Activated CD4-positive, alpha-beta T cell treated with anti-CD3 and anti-CD28 coated beads for 24 hours (primary cell): ENCODE results near the gene ZNF778.
"Not testable (repeated sequence)": the region's sequence is repeated elsewhere in the genome, so short reads cannot be mapped to it uniquely, and the experiment has no call there.

Source experiments
- DNase-seq, 2 donors: peaks; one replicate each; pipeline ENCODE4 v3.0.0-alpha.2; 2020; ENCODE audit warnings: low read depth in 2 of 2

Gene ZNF778

DNA sequence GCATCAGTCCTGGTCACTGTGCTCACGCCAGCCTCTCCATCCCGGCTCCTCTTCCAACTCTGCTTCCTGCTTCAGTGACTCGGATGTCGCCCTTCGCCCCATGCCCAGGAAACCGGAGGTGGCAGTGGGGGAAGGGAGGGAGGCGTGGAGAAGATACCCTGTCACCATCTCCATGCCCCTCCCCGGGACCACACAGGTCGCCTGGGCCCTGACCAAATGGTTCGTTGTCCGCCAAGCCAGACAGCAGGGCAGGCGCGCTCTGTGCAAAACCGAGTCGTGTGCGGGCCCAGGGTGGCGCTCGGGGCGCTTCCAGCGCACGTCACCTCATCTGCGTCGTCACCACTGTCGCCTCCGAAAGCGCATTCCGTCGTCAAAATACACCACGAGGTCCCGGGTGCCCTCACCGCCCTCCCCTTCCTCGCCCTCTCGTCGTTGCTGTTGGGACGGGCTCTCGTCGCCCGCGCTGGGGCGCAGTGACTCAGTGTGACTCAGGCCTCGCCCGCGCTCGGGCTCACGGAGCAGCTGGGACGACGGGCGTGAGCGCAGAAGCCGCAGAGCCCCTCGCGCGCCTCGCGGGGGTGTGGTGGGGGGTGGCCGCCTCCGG, 39.2 kb downstream of the ZNF778 start:
- peak; percentile 63 to 65 for DNase-seq

GRCh38 chr16:89257281-89257731, 39.8 kb downstream of the ZNF778 start:
- DNase-seq = no peak

- DNase-seq = no peak
These were observed 40.4 kb downstream of the ZNF778 start for GRCh38 chr16:89257757-89258465.

DNA sequence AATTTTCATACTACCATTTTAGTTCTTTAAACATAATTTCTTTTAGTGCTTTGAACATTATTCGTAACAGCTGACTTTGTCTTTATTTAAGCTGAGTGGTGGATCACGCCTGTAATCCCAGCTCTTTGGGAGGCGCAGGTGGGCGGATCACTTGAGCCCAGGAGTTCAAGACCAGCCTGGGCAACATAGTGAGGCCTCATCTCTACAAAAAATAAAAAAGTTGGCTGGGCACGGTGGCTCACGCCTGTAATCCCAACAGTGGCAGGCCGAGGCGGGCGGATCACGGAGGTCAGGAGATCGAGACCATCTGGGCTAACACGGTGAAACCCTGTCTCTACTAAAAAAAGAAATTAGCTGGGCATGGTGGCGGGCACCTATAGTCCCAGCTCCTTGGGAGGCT, 42.4 kb downstream of the ZNF778 start:
- not testable (repeated sequence) for DNase-seq

DNA sequence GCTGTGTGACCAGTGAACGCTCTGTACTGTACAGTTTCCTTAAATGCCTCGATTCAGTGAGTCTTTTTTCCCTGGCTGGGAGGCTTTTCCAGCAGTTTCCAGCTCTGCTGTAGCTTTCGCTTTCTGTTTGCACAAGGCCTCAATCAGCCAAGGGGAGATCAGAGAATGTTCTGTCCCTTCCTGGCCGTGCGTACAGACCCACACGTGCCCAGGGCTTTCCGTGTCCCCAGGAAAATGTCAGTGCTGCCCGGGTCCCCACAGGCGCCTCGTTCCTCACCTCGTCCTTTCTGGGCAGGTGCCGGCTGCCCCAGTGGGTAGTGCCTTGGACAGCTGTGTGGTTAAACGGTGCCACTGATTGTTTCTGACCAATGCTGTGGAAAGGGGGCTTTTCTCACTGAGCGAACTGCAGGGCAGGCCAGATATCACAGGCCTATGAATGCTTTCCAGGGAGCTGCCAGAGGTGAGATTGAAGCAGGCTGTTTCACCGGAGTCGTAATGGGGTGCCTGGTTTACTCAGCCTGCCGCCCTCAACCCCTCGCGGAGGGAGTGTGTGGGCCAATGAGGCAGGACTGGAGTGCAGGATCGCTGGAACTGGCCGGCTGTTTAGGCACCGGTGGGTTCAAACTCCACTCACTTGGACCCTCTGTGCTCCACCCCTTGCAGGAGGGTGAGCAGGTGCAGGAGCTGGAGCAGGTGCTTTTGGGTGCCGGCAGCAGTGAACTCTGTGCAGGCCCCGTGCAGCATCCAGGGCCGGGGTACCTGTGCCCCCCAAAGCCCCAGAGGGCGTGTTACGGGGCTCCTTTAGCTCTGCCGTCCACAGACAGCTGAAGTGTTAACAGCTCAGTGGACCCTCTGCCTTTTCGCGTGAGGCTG, 44.4 kb downstream of the ZNF778 start:
- DNase-seq = no peak

- DNase-seq = no peak
These were observed 47.5 kb downstream of the ZNF778 start for GRCh38 chr16:89264800-89265550.

- no peak for DNase-seq
These were observed 48.1 kb downstream of the ZNF778 start for GRCh38 chr16:89265647-89266046.

DNA sequence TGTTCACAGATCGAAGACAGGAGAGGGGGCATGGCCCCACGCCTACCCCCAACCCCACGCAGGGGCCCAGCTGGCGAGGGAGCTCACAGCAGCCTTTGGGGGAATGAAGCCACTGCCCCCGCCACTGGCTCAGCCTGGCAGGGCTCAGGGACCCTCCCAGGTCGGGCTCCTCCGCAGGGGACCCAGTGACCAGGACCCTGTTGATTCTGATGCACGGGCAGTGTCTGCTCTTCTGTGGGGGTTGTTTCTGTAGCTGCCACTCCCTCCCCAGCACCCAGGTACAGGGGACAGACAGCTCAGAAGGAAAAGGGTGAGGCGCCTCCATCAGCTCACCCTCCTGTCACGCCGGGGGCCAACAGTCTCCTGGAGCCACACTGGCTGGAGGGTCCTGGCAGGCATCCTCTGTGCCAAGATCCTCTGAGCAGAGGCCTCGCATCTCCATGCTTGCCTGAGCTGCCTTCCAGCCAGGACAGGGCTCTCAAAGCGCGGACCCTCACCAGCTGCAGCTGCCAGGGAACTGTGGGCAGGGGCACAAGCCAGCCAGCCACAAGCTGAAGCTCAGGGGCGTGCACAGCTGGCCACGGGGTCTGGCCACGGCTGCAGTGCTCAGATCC, 49.1 kb downstream of the ZNF778 start:
- DNase-seq = no peak

GRCh38 chr16:89267746-89268145, 50.2 kb downstream of the ZNF778 start:
- not testable (repeated sequence) for DNase-seq

- no peak for DNase-seq
These were observed 51.1 kb downstream of the ZNF778 start for GRCh38 chr16:89268585-89268984.

DNA sequence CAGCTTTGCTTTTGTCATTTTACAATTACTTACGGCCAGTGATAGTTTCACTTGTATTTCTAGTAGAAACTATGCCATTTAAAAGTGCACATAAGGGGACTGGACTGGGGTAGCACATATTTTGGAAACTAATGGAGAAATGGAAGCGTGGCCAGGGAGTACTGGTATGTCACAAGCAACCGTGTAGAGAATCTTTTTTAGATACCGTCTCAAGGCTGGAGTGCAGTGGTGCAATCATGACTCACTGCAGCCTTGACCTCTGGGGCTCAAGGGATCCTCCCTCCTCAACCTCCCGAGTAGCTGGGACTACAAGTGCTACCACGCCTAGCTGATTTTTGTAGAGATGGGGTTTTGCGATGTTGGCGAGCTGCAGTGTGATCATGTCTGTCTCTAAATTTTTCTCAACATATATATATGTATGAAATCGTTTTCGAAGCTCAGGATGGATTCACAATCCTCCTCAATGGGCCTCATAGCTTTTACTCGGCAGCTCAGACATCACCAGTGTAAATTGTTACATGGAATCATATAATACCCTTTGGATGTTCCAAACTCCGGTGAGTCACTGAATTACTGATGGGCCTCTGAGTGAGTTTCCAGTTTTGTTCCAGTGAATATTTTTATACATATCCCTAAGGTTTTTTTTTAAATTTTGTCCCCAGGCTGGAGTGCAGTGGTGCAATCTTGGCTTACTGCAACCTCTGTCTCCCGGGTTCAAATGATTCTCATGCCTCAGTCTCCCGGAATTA, 51.7 kb downstream of the ZNF778 start:
- DNase-seq = no peak

DNA sequence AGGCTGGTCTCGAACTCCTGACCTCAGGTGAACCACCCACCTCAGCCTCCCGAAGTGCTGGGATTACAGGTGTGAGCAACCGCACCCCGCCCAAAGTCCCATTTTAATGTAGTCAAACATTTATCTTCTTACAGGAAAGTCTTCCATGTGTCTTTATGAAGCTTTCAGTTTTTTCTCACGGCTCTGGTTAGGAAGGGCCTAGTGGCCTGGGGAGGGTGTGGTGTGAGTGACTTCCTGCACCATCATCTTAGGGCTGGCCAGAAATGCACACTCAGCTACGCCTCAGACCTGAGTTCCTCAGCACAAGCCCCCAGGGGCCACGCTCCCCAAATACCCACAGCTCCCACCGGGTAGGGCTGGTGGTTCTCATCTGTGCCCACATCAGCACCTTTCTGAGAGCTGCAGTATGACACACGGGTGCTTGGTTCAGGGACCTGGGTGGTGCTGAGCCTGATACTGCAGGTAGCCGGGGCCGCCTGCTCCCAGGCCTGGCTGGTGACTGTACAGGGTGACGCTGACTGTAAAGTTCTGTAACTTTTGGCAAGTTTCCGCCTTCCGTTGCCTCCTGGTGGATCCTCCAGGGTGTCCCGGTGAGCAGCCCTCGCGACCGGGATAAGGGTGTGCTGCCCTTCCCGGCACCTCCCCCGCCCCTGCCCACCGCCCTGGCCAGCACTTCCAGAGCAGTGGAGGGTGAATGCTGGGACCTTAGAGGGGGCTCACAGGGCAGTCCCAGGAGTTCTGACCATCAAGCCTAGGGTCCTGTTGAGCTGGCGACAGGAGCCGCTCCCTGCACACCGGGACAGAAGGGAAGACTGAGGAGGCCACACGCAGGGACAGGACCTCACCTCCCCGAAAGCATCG, 52.5 kb downstream of the ZNF778 start:
- DNase-seq = no peak

DNA sequence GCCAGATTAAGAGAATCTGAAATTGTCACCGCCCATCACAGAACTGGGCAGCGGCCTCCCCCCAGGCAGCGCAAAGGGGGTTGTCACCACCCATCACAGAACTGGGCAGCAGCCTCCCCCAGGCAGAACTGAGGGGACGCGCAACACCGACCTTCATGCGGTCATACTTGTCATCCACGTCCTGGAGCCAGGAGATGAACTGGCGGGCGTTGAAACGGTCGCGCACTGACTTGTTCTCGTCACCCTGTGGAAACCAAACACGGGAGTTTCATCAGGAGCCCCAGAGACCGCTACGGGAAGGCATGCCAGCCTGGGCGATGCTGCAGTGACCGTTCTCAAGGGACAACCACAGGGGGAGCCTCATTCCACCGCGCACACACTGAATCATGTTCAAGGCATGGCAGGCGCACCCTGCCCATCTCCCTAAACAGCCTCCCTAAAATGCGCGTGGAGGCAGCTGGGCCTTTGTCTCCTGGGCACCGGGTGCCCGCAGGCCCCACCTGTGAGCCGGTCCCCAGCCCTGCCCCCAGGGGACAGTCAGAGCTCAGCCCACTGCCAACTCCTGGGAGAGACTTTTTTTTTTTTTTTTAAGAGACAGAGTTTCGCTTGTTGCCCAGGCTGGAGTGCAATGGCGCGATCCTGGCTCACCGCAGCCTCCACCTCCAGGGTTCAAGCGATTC, 53.3 kb downstream of the ZNF778 start:
- no peak for DNase-seq

GRCh38 chr16:89272631-89273030, 55.1 kb downstream of the ZNF778 start:
- no peak for DNase-seq

DNA sequence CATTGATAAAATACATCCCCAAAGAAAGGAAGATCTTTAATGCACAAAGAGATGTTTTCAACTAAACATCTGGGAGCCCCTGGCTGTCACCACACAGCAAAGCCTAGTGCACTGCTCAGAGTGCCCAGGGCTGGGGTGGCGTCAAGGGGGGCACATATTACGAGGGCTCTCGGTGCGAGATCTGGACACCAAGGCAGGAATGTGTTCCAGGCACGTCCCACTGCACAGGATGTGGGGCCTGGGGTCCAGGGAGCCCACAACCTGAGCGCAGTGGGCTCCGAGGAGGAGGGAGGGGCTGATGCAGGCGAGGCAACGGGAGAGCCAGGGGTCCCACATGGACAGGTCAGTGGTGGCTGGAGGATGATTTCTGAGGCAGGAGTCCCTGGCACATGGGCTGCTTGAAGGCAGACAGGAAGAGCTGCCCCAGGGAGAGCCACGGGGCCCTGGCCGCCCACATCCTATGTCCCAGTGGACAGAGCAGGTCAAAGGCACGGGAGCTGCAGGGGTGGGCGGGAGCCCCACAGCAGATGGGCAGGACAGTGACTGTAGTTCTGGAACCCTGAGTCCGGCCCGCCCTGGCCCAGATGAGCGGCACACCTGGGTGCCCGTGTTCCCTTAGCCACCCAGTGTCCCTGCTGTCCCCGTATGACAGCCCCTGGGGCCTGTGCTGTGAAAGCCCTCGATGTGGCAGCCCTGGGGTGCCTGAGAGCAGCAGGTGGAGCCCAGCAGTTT, 56.4 kb downstream of the ZNF778 start:
- no peak for DNase-seq

DNA sequence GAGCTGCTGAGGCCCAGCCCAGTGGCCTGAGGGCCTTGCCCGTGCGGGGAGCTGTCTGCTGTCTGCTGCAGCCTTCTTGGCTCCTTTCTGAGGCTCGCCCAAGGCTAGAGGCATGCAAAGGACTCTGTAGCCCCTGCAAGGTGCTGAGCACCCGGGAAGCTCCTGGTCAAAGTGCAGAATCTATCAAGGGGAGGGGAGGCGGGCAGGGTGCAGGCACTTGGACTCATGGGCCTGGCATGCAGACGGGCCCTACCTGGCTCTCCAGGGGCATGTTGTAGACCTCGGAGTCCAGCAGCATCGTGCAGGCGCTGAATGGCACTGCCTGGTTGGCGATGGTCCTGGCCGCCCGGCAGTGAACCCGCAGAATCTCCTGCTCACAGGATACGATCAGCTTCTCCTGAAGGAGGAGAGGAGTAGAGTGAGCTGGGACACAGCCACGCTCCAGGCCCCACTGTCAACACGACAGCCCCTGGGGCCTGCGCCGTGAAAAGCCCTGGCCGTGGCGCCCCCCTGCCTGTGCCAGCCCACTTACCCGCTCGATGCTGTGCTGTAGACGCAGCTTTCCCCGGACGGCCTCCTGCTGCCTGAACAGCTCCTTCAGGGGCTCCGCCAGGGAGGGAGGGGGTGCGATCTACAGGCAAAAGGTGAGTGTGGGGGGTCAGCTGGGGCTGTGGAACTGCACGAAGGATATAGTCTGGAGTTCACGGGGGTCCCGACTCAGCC, 57.2 kb downstream of the ZNF778 start:
- no peak for DNase-seq

GRCh38 chr16:89275284-89275584, 57.7 kb downstream of the ZNF778 start:
- no peak for DNase-seq
